Dendritic cell treated with granulocyte-macrophage colony-stimulating factor and Interleukin-4, amounts not matched to agents 40 ng/mL and 50 ng/mL, for 4 days (primary cell): ENCODE data around the gene LY6G6D.

ENCODE experiments used
- H3K27ac Mint-ChIP-seq: one replicate; pipeline ENCODE4 v1.8.0; 2022; ENCODE audit warnings: mild to moderate bottlenecking, mixed read lengths
- H3K27me3 Mint-ChIP-seq: one replicate; pipeline ENCODE4 v1.8.0; 2022; ENCODE audit warnings: mild to moderate bottlenecking, mixed read lengths
- H3K36me3 Mint-ChIP-seq: one replicate; pipeline ENCODE4 v1.8.0; 2022; ENCODE audit warnings: low read depth, mixed read lengths
- H3K4me1 Mint-ChIP-seq: one replicate; pipeline ENCODE4 v1.8.0; 2022; ENCODE audit warnings: low read depth, mixed read lengths
- H3K4me3 Mint-ChIP-seq: one replicate; pipeline ENCODE4 v1.8.0; 2022; ENCODE audit warnings: mild to moderate bottlenecking, moderate library complexity, mixed read lengths
- H3K9me3 Mint-ChIP-seq: one replicate; pipeline ENCODE4 v1.8.0; 2022; ENCODE audit warnings: mixed read lengths
- intact Hi-C: fragments of 100-400 bp; cut with micrococcal nuclease; formaldehyde crosslinking; loops from one replicate; pipeline ENCODE4 v1.15.0; 2022

Gene LY6G6D, protein sequence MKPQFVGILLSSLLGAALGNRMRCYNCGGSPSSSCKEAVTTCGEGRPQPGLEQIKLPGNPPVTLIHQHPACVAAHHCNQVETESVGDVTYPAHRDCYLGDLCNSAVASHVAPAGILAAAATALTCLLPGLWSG

DNA sequence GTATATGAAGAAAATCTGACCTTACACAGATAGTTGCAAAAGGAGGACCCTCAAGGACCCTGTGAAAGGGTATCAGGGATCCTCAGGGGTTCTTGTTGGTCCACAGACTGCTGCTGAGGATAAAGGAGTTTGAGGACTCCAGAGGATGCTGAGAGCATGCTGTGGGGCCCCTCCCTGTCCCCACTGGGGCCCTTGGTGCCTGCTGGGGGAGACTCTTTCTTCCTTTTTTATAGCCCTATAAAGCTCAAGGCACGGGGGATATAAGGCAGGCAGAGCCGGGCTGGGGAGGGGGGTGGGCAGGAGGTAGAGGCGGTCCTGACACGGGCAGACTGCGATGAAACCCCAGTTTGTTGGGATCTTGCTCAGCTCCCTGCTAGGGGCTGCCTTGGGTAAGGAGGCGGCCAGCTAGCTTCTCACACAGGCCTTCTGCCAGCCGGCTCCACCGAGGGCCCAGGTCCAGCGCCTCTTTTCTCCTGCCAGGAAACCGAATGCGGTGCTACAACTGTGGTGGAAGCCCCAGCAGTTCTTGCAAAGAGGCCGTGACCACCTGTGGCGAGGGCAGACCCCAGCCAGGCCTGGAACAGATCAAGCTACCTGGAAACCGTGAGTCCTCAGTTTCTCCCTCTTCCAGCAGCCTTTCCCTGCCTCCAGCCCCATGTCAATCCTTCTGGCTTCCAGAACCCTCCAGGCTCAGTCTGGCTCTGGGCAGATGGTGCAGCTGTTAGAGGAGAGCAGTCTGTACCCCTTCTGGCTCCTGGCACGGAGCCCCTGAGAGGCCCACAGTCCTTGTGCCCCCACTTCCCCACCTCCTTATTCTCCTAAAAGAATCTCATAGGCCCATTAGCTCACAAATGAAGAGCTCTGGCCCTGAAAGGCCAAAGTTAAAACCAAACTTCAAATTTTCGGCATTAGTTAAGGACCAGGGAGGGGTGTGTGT lies at the start of gene LY6G6D:
LY6G6D (plus strand) TSS at position 327 of the 937 bp plus-strand sequence; CDS start at position 335, 8 bp downstream.
- H3K9me3 Mint-ChIP-seq: no peaks in the 10 kb centered on the region
- peaks cover 33% of the 10 kb centered on the region for H3K4me1 Mint-ChIP-seq
- intact Hi-C loops: no loop called here
- no peak within 1 kb of the TSS for H3K4me3 Mint-ChIP-seq
- H3K27me3 Mint-ChIP-seq: no peaks in the 10 kb centered on the region
- H3K27ac Mint-ChIP-seq: peak within 1 kb of the TSS; percentile 43
- H3K36me3 Mint-ChIP-seq: no peaks in the 10 kb centered on the region

DNA sequence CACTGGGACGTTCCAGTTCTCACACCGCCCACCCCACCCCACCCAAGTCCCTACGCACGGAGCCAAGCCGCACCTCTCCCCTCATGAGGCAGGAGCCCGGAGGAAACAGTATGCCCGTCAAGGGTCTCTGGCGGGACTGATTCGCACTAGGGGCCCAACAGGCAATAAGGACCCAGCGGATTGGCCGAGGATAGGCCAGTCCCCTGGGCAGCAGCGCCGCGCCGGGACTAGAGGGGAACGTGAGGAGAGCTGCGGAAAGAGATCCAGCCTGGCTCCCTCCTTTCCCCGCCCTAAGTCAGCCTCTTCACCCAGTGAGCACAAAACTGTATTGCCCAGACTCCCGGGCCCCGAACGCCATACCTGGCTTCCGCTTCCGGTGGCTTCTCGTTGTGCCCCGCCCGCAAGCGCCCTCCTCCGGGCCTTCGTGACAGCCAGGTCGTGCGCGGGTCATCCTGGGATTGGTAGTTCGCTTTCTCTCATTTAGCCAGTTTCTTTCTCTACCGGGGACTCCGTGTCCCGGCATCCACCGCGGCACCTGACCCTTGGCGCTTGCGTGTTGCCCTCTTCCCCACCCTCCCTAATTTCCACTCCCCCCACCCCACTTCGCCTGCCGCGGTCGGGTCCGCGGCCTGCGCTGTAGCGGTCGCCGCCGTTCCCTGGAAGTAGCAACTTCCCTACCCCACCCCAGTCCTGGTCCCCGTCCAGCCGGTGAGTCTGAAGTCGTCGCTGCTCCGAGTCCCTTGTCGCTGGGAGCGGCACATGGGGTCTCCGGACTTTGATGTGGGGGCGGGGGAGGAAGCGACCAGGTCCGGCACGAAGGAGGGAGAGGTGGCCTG lies 49.4 kb upstream of the LY6G6D start, which contains the start of gene CSNK2B:
CSNK2B (plus strand) TSS at position 580 of the 836 bp plus-strand sequence. CDS start 752 bp downstream, outside the sequence.
- peaks cover 89% of the 10 kb centered on the region for H3K36me3 Mint-ChIP-seq
- H3K4me3 Mint-ChIP-seq: peak within 1 kb of the TSS; percentile 94
- H3K9me3 Mint-ChIP-seq: no peaks in the 10 kb centered on the region
- intact Hi-C loops: loop anchor here (1.0 to 5.0 kb wide), 5 partner anchors 13 to 157 kb away; partner anchors contain the start of genes BAG6, CLIC1, DDX39B and PRRC2A
- peak within 1 kb of the TSS; percentile 95 for H3K27ac Mint-ChIP-seq
- H3K4me1 Mint-ChIP-seq: peaks cover 73% of the 10 kb centered on the region
- no peaks in the 10 kb centered on the region for H3K27me3 Mint-ChIP-seq

DNA sequence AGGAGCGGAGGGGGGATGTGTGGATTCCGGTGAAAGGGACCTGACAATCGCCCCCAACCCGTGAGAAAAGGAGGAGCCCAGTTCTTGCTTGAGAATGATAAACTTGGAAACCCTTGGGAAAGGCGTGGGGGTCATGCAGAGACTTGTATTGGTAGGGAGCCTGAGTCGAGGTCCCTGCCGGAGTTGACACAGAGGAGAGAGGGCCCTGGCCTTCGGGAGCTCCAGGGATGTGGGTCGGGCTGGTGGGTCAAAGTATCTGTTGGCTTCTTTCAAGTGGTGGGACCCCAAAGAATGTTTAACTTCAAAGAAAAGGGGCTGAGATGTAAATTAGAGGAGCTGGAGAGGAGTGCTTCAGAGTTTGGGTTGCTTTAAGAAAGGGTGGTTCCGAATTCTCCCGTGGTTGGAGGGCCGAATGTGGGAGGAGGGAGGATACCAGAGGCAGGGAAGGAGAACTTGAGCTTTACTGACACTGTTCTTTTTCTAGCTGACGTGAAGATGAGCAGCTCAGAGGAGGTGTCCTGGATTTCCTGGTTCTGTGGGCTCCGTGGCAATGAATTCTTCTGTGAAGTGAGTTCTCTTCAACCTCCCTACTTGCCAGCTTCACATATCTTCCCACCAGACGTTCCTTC lies 48.7 kb upstream of the LY6G6D start:
- peaks cover 65% of the 10 kb centered on the region for H3K4me1 Mint-ChIP-seq
- peaks cover 94% of the 10 kb centered on the region for H3K36me3 Mint-ChIP-seq

DNA sequence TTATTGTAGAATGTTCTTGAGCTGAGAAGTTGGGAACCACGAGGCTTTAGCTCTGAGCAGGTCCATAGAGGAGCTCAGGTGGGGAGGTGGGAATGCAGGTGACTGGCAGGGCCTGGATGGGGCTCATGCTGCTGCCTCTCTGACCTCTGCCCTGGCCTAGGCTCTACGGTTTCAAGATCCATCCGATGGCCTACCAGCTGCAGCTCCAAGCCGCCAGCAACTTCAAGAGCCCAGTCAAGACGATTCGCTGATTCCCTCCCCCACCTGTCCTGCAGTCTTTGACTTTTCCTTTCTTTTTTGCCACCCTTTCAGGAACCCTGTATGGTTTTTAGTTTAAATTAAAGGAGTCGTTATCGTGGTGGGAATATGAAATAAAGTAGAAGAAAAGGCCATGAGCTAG lies 45.5 kb upstream of the LY6G6D start, which contains the start of gene LY6G5B:
LY6G5B (plus strand) TSS at position 301 of the 400 bp plus-strand sequence. CDS start 975 bp downstream, outside the sequence.
- intact Hi-C loops: loop anchor here (5.0 kb wide), 4 partner anchors 47 to 153 kb away; partner anchors contain the start of genes CLIC1, DDX39B and PRRC2A
- peaks cover 89% of the 10 kb centered on the region for H3K36me3 Mint-ChIP-seq

More for the DNA sequence above, 48.7 kb upstream of the LY6G6D start:
- Mint-ChIP-seq H3K27me3 (no peaks in the 10 kb centered on the region), H3K27ac (peak overlapping the region; percentile 95), H3K4me3 (peak overlapping the region; percentile 94), H3K9me3 (no peaks in the 10 kb centered on the region)
- intact Hi-C loops: loop anchor here (1.0 to 5.0 kb wide), 5 partner anchors 14 to 156 kb away; partner anchors contain the start of genes BAG6, CLIC1, DDX39B and PRRC2A

DNA sequence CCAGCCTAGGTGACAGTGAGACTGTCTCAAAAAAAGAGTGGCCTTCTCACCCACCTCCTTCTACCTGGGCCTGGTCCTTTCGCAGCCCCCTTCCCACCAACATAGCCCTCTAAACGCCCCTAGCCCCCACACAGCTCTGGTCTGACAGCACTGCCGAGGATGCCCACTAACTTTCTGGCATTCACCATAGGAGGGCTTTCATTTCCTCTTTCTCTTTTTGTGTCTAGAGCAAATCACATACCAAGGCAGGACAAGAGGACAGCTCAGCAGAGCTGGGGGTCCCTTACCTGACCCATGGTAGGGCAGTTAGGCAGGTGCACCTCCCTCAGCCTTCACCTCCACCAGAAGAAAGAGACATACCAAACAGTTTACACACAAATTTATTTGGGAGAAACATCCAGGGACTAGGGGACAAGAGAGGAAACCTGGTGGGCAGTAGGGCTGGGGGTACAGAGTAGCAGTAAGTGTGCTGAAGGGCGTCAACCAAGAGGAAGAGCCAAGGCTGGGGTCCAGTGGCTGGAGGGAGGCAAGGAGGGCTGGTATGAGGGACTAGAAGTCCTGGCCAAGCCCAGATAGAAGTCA lies 38.7 kb upstream of the LY6G6D start:
- peaks cover 2% of the 10 kb centered on the region for H3K27me3 Mint-ChIP-seq
- intact Hi-C loops: no loop called here
- peak overlapping the region; percentile 59 for H3K27ac Mint-ChIP-seq
- H3K4me1 Mint-ChIP-seq: peaks cover 46% of the 10 kb centered on the region
- H3K4me3 Mint-ChIP-seq: no peak overlapping the region
- peaks cover 27% of the 10 kb centered on the region for H3K36me3 Mint-ChIP-seq
- H3K9me3 Mint-ChIP-seq: no peaks in the 10 kb centered on the region

More for the DNA sequence above, 45.5 kb upstream of the LY6G6D start, which contains the start of gene LY6G5B:
- no peaks in the 10 kb centered on the region for H3K27me3 Mint-ChIP-seq
- H3K4me1 Mint-ChIP-seq: peaks cover 34% of the 10 kb centered on the region
- no peaks in the 10 kb centered on the region for H3K9me3 Mint-ChIP-seq
- no peak within 1 kb of the TSS for H3K4me3 Mint-ChIP-seq
- no peak within 1 kb of the TSS for H3K27ac Mint-ChIP-seq

DNA sequence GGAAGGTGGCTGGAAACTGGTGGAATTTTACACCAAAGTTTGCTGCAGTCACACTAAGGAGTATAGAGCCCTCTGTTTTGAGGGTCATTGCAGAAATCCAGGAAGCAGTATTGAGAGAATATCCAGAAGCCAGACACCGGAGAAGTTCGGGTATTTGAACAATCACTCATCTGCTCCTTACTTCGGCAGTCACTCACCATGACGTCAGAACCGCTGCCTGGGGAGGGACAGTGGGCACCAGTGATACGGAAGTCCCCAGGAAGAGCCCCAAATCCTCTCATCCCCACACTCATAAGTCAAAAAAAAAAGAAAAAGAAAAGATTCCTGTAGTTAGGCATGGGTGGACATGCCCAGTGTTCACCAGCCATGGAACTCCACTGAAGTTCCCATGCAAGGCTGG lies 38.2 kb upstream of the LY6G6D start:
- intact Hi-C loops: no loop called here
- Mint-ChIP-seq H3K9me3 (no peaks in the 10 kb centered on the region), H3K4me1 (peaks cover 50% of the 10 kb centered on the region), H3K27ac (peak overlapping the region; percentile 59), H3K4me3 (no peak overlapping the region), H3K36me3 (peaks cover 23% of the 10 kb centered on the region), H3K27me3 (peaks cover 4% of the 10 kb centered on the region)

DNA sequence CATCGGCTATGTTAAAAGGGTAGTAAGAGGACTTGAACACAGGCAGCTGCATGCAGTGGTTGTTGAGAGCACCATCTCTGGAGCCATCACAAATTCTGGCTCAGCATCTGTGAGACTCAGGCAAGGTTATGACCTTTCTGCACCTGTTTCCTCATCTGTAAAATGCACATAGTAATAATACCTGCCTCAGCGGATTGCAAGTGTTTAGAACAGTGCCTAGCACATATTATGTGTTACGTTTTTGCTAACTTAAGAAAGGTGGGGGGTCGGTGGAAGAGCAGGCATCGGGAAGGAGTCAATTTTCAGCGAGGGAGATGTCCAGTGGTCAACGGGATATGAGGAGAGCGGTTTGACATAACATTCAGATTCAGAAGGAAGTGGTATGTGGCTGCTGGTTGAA lies 37.2 kb upstream of the LY6G6D start:
- Mint-ChIP-seq H3K36me3 (peaks cover 14% of the 10 kb centered on the region), H3K4me3 (no peak overlapping the region), H3K4me1 (peaks cover 50% of the 10 kb centered on the region), H3K27me3 (peaks cover 4% of the 10 kb centered on the region), H3K27ac (no peak overlapping the region), H3K9me3 (no peaks in the 10 kb centered on the region)
- intact Hi-C loops: no loop called here

DNA sequence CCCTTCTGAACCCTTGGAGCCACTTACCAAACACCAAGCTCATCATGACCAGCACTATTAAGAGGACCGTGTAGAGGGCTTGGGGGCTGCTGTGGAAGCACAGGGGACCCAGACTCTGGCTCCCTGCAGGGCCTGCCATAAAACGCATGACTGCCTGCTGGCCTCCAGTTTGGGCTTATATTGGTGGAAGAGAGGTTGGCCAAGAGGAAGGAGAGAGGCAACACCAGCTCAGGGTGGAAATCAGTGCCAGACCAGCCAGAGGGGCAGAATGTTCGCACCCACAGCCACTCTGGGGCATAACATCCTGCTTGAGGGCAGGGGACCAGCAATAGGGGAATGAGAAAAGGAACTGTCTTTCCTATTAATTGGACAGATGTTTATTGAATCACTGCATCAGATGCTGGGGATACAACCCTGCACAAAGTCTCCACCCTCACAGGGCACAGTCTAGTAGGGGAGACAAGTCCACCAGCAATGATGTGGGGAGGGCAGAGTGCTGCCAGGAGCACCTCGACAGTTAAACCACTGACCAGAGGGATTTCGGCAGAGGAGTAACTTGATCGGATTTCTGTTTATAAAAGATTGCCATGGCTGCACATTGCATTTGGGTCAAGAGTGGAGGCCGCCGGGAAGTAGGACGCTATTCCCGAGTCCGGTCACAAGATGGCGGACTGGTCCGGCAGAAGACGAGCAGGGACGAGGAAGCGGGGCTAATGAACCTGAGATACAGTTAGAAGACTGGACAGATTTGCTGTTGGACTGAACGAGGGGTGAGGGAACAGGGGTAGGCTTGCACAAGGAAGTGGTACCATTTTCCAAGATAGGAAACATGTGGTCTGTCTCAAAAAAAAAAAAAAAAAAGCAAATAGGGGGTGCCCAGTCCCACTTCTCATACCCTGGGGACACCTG lies 34.7 kb upstream of the LY6G6D start, which contains the start of gene LY6G5C:
LY6G5C (minus strand) TSS at position 842 of the 909 bp plus-strand sequence; CDS start at position 148, 694 bp downstream.
- Mint-ChIP-seq H3K36me3 (peaks cover 23% of the 10 kb centered on the region), H3K4me3 (peak within 1 kb of the TSS; percentile 74), H3K27ac (peak within 1 kb of the TSS; percentile 55), H3K9me3 (no peaks in the 10 kb centered on the region), H3K27me3 (peaks cover 9% of the 10 kb centered on the region), H3K4me1 (peaks cover 56% of the 10 kb centered on the region)
- intact Hi-C loops: loop anchor here (1.0 to 2.0 kb wide), 3 partner anchors 47 to 150 kb away; no protein-coding TSS in a partner anchor

DNA sequence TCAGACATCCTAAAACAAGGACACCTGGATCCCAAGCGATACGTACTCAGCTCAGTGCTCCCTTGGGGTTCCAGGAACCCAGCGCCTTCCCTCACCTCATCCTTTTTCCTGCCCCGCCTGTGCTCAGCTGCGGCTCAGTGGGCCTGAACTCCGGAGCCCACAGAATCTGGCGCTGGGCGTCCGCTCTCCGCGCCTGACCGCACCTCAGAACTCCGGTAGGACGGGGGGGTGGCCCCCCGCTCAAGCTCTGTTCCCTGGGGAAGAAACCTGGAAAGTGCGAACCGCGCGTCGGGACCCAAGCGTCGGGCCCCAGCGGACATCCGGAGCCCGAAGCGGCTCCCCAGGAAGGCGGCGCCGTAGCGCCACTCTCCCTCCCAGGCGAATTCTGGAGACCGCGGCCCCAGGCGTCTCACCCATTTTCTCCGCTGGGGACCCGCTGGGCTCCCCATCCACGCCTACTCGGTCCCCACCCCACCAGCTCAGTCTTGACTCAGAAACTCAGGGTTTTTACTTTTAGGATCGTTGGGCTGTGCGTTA lies 33.9 kb upstream of the LY6G6D start:
- H3K36me3 Mint-ChIP-seq: peaks cover 30% of the 10 kb centered on the region
- H3K4me3 Mint-ChIP-seq: peak overlapping the region; percentile 74
- H3K9me3 Mint-ChIP-seq: no peaks in the 10 kb centered on the region
- intact Hi-C loops: loop anchor here (2.0 kb wide), 2 partner anchors 88 to 150 kb away; no protein-coding TSS in a partner anchor
- H3K4me1 Mint-ChIP-seq: peaks cover 54% of the 10 kb centered on the region
- H3K27me3 Mint-ChIP-seq: peaks cover 9% of the 10 kb centered on the region
- peak overlapping the region; percentile 55 for H3K27ac Mint-ChIP-seq

DNA sequence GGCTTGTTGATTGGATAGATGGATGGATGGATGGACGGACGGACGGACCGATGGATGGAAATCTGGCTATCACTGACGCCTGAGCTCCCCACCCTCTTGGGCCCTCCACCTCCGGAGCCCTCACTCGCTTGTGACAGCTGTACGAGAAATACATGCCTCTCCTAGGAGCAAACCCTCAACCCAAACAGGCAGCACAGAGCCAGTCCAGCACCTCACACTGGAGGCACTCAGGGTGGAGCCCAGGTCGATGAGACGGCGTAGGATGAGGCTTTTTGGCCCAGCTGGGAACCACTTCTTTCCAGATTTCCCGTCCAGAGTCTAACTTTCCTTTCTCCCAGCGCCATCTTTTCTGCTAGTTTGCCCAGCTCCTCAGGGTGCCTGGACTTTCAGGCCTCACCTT lies 31.6 kb upstream of the LY6G6D start:
- Mint-ChIP-seq H3K27ac (no peak overlapping the region), H3K27me3 (peaks cover 9% of the 10 kb centered on the region), H3K36me3 (peaks cover 54% of the 10 kb centered on the region), H3K9me3 (no peaks in the 10 kb centered on the region), H3K4me1 (peaks cover 33% of the 10 kb centered on the region), H3K4me3 (no peak overlapping the region)
- intact Hi-C loops: no loop called here

DNA sequence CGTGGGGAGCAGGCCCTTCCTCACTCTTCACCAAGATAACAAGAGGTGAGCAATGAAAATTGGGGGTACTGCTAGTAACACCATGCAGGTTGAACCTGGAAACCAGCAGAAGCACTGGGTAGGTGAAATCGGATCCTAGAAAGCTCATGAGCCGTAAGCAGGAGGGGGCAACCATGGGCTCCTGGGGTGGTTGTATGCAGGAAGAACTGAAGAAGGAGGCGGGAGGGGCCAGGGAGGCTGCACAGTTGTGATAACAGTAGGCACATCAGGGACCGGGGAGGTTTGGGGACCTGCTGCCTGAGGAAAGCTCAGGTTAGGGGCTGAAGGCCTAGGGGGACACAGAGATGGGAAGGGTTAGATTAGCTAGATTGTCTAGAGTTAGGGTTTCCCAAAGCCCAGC lies 28.7 kb upstream of the LY6G6D start:
- Mint-ChIP-seq H3K27me3 (peaks cover 7% of the 10 kb centered on the region), H3K4me3 (no peak overlapping the region), H3K27ac (no peak overlapping the region), H3K36me3 (peaks cover 83% of the 10 kb centered on the region), H3K9me3 (no peaks in the 10 kb centered on the region), H3K4me1 (peaks cover 34% of the 10 kb centered on the region)
- intact Hi-C loops: no loop called here
